GM21526 (cell line): ENCODE data around the gene PARN.
"Not testable (repeated sequence)": the region's sequence is repeated elsewhere in the genome, so short reads cannot be mapped to it uniquely, and the experiment has no call there.

Experiments used
- ATAC-seq: cut with Tn5 transposase; IDR thresholded peaks from one replicate; pipeline ENCODE4 v1.9.1; 2021; ENCODE audit warnings: moderate library complexity; ENCODE audit not compliant: unreplicated experiment, low FRiP score

PARN gene

GRCh38 chr16:14629919-14630619 is at the start of gene PARN:
PARN (minus strand) TSS chr16:14630260; CDS start chr16:14630125, 135 bp downstream.
- ATAC-seq = peak; percentile 49

GRCh38 chr16:14678748-14679497 is 48.9 kb upstream of the PARN start:
- ATAC-seq = no peak

- no peak for ATAC-seq
Observed at GRCh38 chr16:14677627-14678026, 47.6 kb upstream of the PARN start.

- ATAC-seq = no peak
Observed at GRCh38 chr16:14676633-14677032, 46.6 kb upstream of the PARN start.

GRCh38 chr16:14672403-14672971 is 42.4 kb upstream of the PARN start:
- no peak for ATAC-seq

GRCh38 chr16:14669776-14670175 is 39.7 kb upstream of the PARN start:
- no peak for ATAC-seq

- ATAC-seq = no peak
Observed at GRCh38 chr16:14668556-14669223, 38.6 kb upstream of the PARN start.

- no peak for ATAC-seq
Observed at GRCh38 chr16:14667347-14668266, 37.5 kb upstream of the PARN start.

- ATAC-seq = no peak
Observed at GRCh38 chr16:14658063-14658462, 28.0 kb upstream of the PARN start.

GRCh38 chr16:14652726-14653125 is 22.7 kb upstream of the PARN start:
- no peak for ATAC-seq

- no peak for ATAC-seq
Observed at GRCh38 chr16:14650629-14651028, 20.6 kb upstream of the PARN start.

- ATAC-seq = no peak
Observed at GRCh38 chr16:14649816-14650215, 19.8 kb upstream of the PARN start.

- no peak for ATAC-seq
Observed at GRCh38 chr16:14641926-14642325, 11.9 kb upstream of the PARN start.

GRCh38 chr16:14641206-14641605 is 11.1 kb upstream of the PARN start:
- ATAC-seq = no peak

- no peak for ATAC-seq
Observed at GRCh38 chr16:14640538-14640937, 10.5 kb upstream of the PARN start.

- ATAC-seq = not testable (repeated sequence)
Observed at GRCh38 chr16:14636951-14637240, 6.8 kb upstream of the PARN start.

- ATAC-seq = not testable (repeated sequence)
Observed at GRCh38 chr16:14636179-14636950, 6.3 kb upstream of the PARN start.

GRCh38 chr16:14635395-14636165 is 5.5 kb upstream of the PARN start:
- no peak for ATAC-seq

- no peak for ATAC-seq
Observed at GRCh38 chr16:14634389-14634725, 4.3 kb upstream of the PARN start.
